ENCODE data around the gene FTH1.

Gene FTH1

DNA sequence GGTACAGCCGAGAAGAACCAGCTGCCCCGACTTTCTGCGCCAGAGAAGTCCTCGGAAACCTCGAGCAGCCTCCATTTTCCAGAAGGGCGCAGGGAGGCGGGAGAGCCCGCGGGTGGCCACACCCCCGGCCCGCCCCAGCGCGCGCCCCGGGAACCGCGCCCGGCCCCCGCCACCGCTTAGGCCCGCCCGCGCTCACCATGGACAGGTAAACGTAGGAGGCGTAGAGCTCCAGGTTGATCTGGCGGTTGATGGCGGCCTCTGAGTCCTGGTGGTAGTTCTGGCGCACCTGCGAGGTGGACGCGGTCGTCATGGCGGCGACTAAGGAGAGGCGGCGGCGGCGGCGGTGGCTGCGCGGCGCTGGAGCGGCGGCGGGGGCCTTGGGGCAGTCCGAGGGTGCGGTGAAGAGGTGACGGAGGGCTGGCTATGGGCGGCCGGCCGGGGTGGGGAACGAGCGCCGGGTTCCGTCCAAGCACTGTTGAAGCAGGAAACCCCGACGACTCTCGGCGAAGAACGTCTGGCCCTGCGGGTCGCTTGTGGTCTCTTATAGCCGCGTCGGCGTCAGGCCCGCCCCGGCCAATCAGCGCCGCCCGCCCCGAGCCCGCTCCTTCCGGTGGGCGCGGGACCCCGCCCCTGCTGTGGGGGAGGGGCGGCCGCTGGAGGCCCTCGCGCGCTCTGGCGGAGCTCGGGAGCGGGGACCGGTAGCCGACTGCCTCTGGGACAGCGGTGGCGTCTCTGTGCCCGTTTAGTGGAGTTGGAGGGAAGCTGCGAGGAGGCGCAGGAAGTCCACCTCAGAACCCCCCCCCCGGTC is at the start of gene FTH1:
TSS of gene FTH1 (minus strand) at position 519 of the 808 bp plus-strand sequence. CDS start at position 310, 209 bp downstream.
- TF ChIP-seq, protein P1, sequence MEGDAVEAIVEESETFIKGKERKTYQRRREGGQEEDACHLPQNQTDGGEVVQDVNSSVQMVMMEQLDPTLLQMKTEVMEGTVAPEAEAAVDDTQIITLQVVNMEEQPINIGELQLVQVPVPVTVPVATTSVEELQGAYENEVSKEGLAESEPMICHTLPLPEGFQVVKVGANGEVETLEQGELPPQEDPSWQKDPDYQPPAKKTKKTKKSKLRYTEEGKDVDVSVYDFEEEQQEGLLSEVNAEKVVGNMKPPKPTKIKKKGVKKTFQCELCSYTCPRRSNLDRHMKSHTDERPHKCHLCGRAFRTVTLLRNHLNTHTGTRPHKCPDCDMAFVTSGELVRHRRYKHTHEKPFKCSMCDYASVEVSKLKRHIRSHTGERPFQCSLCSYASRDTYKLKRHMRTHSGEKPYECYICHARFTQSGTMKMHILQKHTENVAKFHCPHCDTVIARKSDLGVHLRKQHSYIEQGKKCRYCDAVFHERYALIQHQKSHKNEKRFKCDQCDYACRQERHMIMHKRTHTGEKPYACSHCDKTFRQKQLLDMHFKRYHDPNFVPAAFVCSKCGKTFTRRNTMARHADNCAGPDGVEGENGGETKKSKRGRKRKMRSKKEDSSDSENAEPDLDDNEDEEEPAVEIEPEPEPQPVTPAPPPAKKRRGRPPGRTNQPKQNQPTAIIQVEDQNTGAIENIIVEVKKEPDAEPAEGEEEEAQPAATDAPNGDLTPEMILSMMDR (IDR thresholded peaks at IDR 0.05; ENCODE audit: control insufficient read depth, extremely low read depth, insufficient read depth) = no peak
- DNase-seq (ENCODE audit: low read depth) = peak; percentile 46
- peak within 1 kb of the TSS; percentile 65 for H3K4me3 ChIP-seq (ENCODE audit: low read depth, low read length)

DNA sequence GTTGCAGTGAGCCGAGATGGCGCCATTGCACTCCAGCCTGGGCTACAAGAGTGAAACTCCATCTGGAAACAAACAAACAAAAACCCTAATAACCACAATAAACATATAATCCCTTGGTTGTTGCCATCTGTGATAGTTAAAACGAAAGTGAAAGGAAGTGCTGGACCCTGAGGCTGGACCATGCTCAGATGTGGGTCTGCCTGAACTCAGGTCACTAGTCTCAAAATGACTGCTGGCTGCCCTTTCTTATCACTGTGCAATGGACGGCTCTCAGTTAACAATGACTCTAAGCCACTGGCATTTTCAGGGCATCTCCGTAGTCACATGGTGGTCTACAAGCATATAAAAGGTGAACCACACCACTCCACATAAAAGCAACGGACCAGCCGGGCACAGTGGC is 48.2 kb upstream of the FTH1 start:
- TF ChIP-seq, protein P1 (IDR thresholded peaks at IDR 0.05; ENCODE audit: control insufficient read depth, extremely low read depth, insufficient read depth) = no peak
- no peak overlapping the region for H3K4me3 ChIP-seq (ENCODE audit: low read depth, low read length)
- no peak for DNase-seq (ENCODE audit: low read depth)

DNA sequence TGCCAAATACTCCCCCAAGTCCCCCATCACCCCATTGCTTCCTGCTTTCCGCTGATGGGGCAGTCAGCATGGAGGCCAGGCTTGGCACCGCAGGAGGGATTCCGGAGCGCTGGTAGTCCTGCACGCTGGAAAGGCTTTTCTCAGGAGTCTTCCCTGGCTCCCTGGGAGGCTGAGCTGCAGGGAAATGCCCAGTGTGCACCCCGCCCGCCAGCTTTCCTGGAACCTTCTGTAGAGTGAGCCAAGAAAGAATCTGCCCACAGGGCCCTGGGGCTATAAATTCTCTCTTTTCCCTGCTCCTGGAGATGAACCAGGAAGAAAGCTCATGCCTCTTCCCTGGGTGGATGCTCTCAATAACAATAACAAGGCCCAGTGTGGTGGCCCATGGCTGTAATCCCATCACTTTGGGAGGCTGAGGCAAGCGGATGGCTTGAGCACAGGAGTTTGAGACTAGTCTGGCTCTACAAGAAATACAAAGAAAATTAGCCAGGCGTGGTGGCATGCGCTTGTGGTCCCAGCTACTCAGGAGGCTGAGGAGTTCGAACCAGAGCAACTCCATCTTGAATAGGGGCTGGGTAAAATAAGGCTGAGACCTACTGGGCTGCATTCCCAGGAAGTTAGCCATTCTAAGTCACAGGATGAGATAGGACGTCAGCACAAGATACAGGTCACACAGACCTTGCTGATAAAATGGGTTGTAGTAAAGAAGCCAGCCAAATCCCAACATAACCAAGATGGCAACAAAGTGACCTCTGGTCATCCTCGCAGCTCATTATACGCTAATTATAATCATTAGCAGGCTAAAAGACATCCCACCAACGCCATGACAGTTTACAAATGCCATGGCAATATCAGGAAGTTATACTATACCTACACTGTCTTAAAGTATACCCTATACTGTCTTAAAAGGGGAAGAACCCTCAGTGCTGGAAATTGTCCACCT is 46.4 kb upstream of the FTH1 start:
- no peak overlapping the region for H3K4me3 ChIP-seq (ENCODE audit: low read depth, low read length)
- no peak for DNase-seq (ENCODE audit: low read depth)
- TF ChIP-seq, protein P1 (IDR thresholded peaks at IDR 0.05; ENCODE audit: control insufficient read depth, extremely low read depth, insufficient read depth) = no peak

DNA sequence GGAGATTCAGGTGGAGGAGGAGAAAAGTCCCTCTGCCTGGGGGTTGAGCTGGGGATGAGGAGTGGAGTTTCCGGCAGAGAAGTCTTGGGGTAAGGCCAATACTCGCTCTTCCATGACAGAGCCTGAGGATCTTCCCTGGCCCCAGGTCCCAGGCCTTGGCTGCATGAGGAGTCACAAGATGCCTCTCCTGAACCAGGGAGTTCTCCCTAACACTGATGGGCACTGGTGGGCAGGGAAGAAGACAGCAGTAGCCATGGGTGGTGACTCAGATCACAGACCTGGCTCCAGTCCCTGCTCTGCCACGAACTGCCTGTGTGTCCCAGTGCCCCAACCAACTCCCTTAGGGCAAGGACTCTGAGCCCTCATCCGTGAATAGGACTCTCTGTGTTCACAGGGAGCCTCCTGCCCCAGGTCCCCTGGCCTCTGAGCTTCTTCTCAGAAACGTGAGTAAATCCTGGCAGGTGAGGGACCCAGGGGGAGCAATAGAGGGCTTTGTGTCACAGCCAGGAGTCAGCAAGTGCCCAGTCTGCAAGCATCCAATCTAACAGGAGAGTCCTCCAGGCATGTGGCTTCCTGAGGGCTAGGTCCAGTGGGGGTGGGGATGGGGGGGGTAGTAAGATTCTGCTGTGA is 45.5 kb upstream of the FTH1 start:
- H3K4me3 ChIP-seq (ENCODE audit: low read depth, low read length) = no peak overlapping the region
- no peak for DNase-seq (ENCODE audit: low read depth)
- TF ChIP-seq, protein P1 (IDR thresholded peaks at IDR 0.05; ENCODE audit: control insufficient read depth, extremely low read depth, insufficient read depth) = no peak

DNA sequence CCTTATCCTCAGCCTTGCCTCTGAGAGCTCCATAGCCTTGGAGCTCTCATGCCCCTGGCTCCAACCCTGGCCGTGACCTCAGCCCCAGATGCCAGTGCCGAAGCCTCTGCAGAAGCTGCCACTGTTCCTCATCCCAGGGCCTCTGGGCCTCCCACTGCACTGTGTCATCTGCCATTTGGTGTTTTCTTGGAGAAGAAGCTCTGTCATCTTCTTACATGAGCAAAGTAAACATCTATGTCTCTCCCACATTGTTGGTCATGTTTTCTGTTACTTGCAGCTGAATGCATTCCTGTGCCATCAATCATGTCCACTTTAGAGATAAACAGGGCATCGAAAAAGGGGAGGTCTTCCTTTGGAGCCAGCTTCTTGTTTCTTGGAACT is 45.0 kb upstream of the FTH1 start:
- DNase-seq (ENCODE audit: low read depth) = no peak
- no peak overlapping the region for H3K4me3 ChIP-seq (ENCODE audit: low read depth, low read length)
- TF ChIP-seq, protein P1 (IDR thresholded peaks at IDR 0.05; ENCODE audit: control insufficient read depth, extremely low read depth, insufficient read depth) = no peak

DNA sequence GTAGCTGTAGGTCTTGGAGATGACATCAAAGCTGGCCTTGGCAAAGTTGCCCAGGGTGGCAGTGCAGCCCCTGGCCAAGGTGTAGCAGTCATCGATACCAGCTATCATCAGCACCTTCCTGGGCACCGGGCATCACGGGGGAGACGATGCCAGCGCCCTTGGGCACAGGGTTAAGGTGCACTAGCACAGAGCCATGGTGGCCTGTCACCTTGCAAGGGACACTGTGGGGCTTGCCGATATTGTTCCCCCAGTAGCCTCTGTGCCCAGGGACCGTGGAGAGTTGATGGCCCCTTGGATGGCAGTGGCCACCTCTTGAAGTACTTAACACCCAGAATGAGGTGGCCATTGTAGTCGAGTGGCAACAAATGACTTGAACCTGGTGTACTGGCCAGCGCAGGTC is 44.4 kb upstream of the FTH1 start:
- TF ChIP-seq, protein P1 (IDR thresholded peaks at IDR 0.05; ENCODE audit: control insufficient read depth, extremely low read depth, insufficient read depth) = no peak
- no peak overlapping the region for H3K4me3 ChIP-seq (ENCODE audit: low read depth, low read length)
- DNase-seq (ENCODE audit: low read depth) = no peak
